ENCODE results near the gene GREM1.

GREM1 gene

GRCh38 chr15:32698773-32699390, 18.9 kb upstream of the GREM1 start:
- DNase-seq, result peak in 1 of 4 experiments; percentile 5

DNA sequence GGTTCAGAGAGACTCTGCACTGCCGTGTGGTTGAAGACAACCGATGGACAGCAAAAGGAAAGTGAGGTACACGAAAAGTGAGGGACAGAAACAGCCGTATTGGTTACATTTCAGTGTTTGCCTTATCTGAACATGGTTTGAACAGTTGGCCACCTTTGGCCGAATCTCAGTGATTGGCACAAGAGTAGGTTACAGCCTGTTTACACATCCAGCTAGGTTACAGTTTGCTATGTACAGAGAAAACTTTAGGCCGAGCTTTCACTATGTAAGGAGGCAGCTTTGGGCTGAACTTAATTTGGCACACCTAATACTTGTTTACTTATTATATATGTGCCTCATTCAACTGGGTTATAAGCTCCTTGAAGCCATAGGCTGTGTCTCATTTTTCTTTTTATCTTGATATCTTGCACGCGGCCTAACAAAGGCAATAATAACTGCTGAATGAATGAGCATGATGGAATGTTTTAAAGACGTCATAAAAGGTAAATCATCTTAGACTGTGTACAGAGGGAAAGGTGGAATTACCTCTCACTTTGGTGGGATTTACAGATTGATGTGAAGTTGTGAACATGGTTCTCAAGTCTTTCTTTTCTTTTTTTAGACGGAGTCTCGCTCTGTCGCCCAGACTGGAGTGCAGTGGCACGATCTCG, 17.2 kb upstream of the GREM1 start:
- no peak for DNase-seq

GRCh38 chr15:32701863-32702262, 15.9 kb upstream of the GREM1 start:
- no peak for DNase-seq

GRCh38 chr15:32704395-32704981, 13.3 kb upstream of the GREM1 start:
- no peak for DNase-seq

DNA sequence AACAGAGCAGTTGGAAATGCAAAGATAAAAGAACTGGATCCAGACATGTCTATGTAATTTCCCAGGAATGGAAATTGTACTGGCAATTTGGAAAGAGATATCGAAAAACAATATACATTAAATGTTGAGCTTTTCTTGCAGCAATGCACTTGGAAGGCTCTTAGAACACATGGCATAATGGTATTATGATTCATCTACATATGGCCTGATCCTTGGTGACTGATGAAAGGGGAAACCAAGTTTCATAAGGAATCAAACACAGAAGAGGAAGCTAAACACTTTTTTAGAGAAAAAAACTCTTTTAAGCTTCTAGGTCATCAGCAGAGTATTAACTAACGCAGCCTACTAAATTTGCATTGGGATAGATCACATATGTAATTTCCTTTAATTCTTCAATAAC, 12.4 kb upstream of the GREM1 start:
- DNase-seq, result peak; percentile 31 to 89 (median 64)

GRCh38 chr15:32706704-32707103, 11.1 kb upstream of the GREM1 start:
- DNase-seq, result peak in 1 of 4 experiments; percentile 6

DNA sequence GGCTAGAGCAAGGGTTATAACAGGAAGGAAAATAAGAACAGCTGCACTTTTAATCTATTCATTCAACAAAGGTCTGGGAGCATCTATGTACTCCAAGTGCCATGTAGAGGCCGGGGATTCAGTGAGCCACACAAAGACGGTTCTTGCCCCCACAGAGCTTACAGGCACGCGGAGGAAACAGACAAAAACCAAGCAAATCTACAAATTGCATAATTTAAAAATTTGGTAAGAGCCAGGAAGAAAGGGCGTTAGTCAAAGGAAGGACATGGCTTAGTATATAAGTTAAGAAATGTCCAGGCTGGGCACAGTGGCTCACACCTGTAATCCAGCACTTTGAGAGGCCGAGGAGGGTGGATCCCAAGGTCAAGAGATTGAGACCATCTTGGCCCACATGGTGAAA, 10.4 kb upstream of the GREM1 start:
- peak in 3 of 4 experiments; percentile 18 to 52 (median 26) for DNase-seq

DNA sequence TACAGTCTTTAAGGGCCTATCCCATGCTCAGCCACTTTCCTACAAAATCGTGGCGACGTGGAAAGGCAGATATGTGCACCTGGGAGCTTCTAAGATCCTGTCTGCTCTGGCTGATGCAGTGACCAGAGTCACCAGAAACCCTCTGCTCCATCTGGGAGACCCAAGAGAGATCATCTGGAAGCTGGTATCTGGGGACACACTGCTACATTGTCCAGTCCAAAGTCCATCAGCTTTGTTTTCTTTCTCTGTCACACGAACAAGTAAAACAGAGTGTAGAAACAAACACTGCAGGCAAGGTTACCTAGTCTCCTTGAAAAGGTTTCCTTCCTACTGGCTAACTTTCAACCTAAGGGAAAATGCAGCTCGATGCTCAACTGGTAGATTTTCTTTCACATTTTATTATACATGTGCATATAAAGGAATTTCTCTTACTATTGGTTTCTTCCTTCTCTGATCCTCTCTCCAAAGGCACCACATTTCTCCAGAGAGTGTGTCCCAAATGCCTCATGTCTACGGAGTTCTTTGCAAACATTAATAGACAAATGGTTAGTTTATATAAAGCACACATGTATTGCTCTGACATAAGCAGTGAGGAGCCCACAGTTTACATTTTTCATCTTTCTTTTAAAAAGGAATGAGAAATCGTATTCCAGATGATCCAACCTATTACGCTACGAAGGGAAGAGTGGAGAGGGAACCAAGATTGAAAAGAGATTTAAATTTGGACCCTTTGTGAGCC, 8.3 kb upstream of the GREM1 start:
- no peak for DNase-seq

DNA sequence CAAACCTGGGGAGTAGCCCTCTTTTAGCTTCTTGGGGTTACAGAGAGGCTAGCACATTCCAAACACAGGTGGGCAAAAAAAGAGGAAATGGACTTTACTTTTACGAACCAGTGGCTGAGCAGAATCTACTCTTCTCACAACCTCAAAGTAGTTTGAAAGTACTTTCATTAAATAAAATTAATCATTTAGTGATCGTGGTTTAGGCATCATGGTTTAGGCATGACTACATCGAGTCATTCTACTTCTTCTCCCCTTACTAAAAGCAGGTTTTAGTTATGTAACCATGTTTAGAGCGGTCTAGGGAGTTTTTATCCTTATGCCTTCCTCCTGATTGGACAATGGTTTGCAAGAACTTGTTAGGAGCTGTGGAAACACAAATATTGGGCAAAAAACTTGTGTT, 2.5 kb upstream of the GREM1 start:
- DNase-seq, result no peak

- DNase-seq, result no peak
Measured at GRCh38 chr15:32716216-32716914, 1.4 kb upstream of the GREM1 start.

DNA sequence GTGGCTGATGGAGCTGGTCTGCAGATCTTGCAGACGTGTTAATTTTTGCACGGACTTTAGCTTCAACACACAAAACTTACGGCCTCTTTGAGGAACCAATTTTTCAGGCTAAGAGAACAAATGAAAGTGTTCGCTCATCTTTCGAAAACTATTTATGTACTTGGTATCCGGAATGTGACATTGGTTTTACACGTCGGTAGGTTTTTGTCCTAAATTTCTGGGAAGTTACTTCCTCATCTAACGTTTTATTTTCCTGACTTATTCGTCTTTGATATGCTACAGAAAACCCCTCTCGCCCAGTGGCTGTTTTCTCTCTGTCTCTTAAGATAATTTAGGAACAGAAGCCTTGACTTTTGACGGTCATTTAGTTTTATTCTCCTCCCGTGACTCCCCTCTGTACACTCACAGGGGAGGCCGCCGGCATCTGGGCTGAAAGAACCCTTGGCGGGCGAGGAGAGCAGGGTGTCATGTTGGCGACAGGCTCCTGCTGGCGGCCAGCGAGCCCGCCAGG, 834 bp upstream of the GREM1 start:
- peak in 3 of 4 experiments; percentile 11 to 53 (median 29) for DNase-seq

DNA sequence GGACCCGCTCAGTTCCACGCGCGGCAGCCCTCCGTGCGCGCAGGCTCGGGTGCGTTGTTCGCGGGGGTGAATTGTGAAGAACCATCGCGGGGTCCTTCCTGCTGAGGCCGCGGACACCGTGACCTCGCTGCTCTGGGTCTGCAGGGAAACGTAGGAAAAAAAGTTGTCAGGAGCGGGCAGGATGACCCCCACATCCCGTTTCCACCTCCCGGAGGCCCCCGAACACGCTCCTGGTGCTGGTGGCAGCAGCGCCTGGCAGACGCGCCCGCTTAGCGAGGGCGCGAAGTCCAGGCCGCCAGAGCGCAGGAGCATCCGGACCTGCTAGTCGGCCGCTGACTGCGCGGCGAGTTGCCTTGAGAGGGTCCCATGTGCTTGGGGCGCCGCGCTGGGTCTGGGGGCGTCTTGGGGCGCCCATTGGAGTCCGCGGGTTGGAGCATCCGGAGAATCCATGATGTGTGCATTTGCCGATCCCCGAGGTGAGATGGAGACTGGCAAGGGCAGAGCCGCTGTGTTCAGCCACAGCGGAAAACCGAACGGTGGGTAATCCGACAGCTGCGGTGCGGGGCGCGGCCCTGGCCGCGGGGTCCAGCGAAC, 520 bp downstream of the GREM1 start:
- DNase-seq, result peak in 2 of 4 experiments; percentile 15 to 27

GRCh38 chr15:32718821-32719716, 1.3 kb downstream of the GREM1 start:
- DNase-seq, result peak in 3 of 4 experiments; percentile 30 to 58 (median 45)

DNA sequence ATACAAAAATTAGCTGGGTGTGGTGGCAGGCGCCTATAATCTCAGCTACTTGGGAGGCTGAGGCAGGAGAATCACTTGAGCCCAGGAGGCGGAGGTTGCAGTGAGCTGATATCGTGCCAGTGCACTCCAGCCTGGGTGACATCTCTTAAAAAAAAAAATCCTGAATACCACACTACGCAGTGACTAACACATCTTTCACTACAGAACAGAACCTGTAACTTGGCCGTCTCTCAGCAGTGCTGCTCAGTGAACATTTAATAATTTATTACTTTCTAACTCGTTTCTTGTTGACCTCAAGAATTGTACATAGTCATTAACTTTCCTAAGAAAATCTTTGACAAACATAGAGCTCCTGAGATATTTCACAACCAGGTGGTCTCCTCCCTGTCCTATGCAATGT, 3.8 kb downstream of the GREM1 start:
- DNase-seq, result no peak

GRCh38 chr15:32722136-32722535, 4.3 kb downstream of the GREM1 start:
- DNase-seq, result no peak

DNA sequence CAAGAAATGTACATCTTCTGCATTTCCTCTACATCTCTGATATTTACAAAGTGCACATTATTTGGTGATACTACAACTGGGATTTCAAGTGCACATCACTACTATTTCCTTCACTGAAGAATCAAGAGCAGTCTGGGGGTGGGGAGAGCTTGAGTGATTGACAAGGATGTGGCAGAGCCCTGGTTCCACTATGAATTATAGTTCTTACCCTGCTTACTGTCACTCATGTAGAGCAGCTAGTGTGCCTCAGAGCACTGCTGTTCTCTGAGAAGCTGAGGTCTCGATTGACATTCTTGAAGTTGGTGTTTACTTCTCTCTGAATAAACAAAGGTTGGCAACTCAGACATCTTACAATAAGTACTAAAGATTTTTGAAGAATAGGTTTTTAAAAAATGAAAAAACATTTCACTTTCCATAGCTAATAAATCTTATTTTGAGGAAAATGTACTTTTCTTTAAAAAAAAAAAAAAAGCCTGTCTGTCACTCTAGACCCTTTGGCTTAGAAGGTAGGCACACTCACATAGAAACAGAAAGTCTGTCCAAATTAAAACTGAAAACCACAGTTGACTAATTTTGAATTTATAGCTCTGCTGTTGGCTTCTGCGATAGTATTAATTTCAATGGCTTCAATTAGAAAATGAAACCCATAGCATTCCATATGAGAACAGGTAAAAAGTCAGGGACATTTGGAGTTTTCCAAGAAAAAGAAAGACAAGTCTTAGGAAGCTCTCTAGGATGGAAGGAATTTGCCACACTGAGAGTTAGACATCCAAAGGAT, 5.6 kb downstream of the GREM1 start:
- DNase-seq, result no peak

- no peak for DNase-seq
Measured at GRCh38 chr15:32729700-32730395, 12.0 kb downstream of the GREM1 start.

GRCh38 chr15:32730677-32731654, 13.2 kb downstream of the GREM1 start:
- DNase-seq, result peak in 3 of 4 experiments; percentile 15 to 45 (median 29)
